Measurements from ENCODE around the gene ACSBG1. TPM values are rescaled to one million over a fixed set of nuclear protein-coding genes. Genes with fewer than 3 reads are reported as not detected.
"Not testable (repeated sequence)": the region's sequence is repeated elsewhere in the genome, so short reads cannot be mapped to it uniquely, and the experiment has no call there.

The ACSBG1 gene
- total RNA-seq, 1 experiment from 2014 or later, result 1.0 TPM

DNA sequence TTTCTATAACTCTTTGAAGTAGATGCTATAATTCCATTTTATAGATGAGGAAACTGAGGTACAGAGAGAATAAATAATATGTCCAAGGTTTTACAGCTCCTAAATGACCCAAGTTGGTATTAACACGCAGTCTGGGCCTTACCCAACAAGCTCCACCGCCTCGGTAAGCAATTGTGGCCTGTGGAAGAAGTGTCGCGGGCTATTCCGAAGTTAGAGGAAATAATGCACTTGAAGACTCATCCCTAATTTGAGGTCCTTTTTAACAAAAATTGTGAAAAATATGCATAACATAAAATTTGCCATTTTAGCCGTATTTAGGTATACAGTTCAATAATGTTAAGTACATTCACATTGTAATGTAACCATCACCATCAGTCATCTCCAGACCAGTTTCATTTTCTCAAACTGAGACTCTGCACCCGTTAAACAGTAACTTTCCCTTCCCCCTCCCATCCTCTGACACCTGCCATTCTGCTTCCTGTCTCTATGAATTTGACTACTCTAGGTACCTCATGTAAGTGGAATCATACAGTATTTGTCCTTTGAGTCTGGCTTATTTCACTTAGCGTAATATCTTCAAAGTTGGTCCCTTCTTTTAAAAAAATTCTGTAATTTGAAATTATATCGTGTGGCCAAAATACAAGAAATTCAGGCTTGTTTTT, 67.0 kb downstream of the ACSBG1 start:
- DNase-seq (ENCODE audit: low spot score), result no peak

- DNase-seq (ENCODE audit: low spot score), result no peak
Observed at GRCh38 chr15:78164010-78164409, 70.4 kb downstream of the ACSBG1 start.

GRCh38 chr15:78162038-78162437, 72.3 kb downstream of the ACSBG1 start:
- no peak for DNase-seq (ENCODE audit: low spot score)

DNA sequence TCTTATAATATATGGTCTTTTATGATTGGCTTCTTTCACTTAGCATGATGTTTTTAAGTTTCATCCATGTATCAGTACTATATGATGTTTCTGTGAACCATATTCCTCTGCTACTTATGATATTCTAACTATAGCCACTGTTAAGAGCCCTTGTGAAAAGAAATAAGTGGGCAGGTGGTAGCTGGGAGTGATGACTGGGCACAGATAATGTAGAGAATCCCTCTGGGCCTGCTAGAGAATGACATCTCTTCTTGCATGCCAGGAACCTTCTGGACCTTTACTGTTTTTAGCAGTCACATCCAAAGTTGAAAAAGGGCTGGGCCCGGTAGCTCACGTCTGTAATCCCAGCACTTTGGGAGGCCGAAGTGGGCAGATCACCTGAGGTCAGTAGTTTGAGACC, 75.0 kb downstream of the ACSBG1 start:
- no peak for DNase-seq (ENCODE audit: low spot score)

- DNase-seq (ENCODE audit: low spot score), result no peak
Observed at GRCh38 chr15:78157203-78157602, 77.2 kb downstream of the ACSBG1 start.

DNA sequence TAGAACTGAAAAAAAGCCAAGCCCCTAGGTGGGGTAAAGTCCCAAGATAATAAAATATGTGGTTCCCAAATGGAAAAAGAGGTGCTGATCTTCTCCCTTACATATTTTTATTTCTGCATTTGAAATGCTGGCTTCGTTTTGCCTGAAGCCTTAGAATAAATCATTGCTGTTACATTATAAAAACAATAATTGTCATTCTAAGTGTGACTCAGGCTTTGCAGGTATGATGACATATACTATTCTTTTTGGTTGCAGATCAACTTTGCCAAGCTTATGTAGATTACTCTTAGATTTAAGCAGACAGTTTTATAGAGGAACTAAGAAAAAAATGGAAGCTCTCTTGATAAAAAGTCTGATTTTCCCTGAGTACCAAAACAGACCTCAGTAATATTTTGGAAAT, 77.7 kb downstream of the ACSBG1 start:
- no peak for DNase-seq (ENCODE audit: low spot score)

- DNase-seq (ENCODE audit: low spot score), result no peak
Observed at GRCh38 chr15:78155355-78155939, 78.9 kb downstream of the ACSBG1 start.

DNA sequence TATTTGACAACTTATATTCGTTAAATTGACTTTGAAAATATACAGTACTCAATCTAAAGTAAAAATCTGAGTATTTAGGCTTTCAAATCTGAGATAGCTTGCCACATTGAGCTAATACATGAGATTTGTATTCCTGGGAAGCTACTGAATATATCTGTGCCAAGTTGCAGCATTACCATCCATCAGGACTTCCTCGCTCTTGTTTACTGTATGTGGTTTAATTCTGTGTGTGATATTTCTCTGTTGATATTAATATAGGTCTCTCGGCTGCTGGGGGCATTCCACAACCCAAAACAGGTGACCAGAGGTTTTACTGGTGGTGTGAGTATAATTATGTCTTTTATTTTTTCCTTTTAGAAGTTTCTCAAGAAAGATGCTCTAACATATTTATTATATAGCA, 79.4 kb downstream of the ACSBG1 start:
- DNase-seq (ENCODE audit: low spot score), result no peak

GRCh38 chr15:78151075-78151474, 83.3 kb downstream of the ACSBG1 start:
- not testable (repeated sequence) for DNase-seq (ENCODE audit: low spot score)

GRCh38 chr15:78149805-78150751, 84.3 kb downstream of the ACSBG1 start:
- no peak for DNase-seq (ENCODE audit: low spot score)

GRCh38 chr15:78149068-78149804, 85.1 kb downstream of the ACSBG1 start, which contains the start of gene IDH3A:
IDH3A (plus strand) TSS chr15:78149362; CDS start chr15:78149404, 42 bp downstream.
- DNase-seq (ENCODE audit: low spot score), result peak; percentile 88

GRCh38 chr15:78148392-78149067, 85.8 kb downstream of the ACSBG1 start:
- no peak for DNase-seq (ENCODE audit: low spot score)

DNA sequence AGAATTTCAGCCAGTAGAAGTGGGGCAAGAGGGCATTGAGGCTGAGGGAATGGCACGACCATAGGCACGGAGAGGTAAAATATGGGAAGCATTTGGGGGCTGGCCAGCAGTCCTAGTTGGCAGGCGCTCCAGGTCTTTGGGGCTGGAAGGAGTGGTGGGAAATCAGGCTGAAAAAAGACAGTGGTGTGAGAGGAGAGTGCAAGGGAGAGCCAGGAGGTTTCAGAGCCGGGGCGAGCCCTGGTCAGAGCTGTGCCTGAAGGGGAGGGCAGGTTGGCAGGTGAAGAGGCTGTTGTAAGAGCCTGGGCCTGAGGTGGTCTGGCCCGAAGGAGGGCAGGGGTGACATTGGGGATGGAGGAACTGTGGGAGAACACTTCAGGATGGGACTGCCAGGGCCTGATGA, 86.8 kb downstream of the ACSBG1 start:
- DNase-seq (ENCODE audit: low spot score), result no peak

DNA sequence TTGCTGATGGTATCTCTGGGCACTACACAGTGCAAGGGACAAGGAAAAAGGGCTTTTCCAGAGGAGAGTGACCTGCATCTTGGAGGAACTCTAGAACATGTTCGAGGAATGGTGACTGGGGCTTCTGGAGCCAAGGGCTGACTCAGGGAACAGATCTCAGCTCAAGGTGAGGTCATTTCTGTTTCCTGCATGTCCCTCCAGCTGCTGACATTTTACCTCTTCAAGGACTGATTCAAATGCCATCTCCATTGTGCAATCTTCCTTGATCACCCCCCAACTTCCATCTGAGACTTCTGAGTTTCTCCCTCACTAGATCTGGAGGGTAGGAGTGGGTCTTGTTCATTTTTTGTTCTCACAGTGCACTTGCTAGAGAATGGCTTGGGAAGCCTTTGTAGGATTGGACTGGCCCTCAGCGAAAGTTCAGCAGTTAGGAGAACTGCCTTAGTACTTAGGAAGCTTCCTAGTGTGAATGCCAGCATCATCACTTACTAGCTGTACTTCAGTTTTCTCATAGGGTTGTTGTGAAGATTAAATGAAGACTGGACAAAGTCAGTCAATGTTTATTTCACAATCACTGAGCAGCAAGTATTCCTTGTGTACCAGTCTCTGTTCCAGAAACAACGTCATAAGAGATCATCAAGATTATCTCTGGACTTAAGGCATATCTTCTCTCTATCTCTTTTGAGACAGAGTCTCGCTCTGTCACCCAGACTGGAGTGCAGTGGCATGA, 87.8 kb downstream of the ACSBG1 start:
- DNase-seq (ENCODE audit: low spot score), result no peak

- DNase-seq (ENCODE audit: low spot score), result no peak
Observed at GRCh38 chr15:78142332-78142731, 92.0 kb downstream of the ACSBG1 start.

- no peak for DNase-seq (ENCODE audit: low spot score)
Observed at GRCh38 chr15:78140292-78140691, 94.1 kb downstream of the ACSBG1 start.

- no peak for DNase-seq (ENCODE audit: low spot score)
Observed at GRCh38 chr15:78139578-78139977, 94.8 kb downstream of the ACSBG1 start.

GRCh38 chr15:78133801-78134200, 100.6 kb downstream of the ACSBG1 start:
- DNase-seq (ENCODE audit: low spot score), result no peak

GRCh38 chr15:78131295-78132061, 102.9 kb downstream of the ACSBG1 start, which contains the start of gene CIB2:
CIB2 (minus strand) TSS chr15:78131445; CDS start chr15:78131215, 230 bp downstream.
- DNase-seq (ENCODE audit: low spot score), result peak; percentile 50

All from H4 (cell line).